A172 (cell line): ENCODE measurements around the gene KRT14. TPM values are rescaled to one million over a fixed set of nuclear protein-coding genes. Genes with fewer than 3 reads are reported as not detected.
"Not testable (repeated sequence)": the region's sequence is repeated elsewhere in the genome, so short reads cannot be mapped to it uniquely, and the experiment has no call there.

Experiments
- DNase-seq: peaks from one replicate; pipeline ENCODE4 v3.0.0-alpha.2; 2015; ENCODE audit warnings: low spot score
- total RNA-seq: library from RNA; depleted of rRNA; stranded (reverse); fragments of >200 nt; shearing (Covaris generic); gene quantifications from 2 replicates; pipeline ENCODE4 v1.2.3, GENCODE V29; 2014

The KRT14 gene
- total RNA-seq, 1 experiment from 2014 or later, result not detected

DNA sequence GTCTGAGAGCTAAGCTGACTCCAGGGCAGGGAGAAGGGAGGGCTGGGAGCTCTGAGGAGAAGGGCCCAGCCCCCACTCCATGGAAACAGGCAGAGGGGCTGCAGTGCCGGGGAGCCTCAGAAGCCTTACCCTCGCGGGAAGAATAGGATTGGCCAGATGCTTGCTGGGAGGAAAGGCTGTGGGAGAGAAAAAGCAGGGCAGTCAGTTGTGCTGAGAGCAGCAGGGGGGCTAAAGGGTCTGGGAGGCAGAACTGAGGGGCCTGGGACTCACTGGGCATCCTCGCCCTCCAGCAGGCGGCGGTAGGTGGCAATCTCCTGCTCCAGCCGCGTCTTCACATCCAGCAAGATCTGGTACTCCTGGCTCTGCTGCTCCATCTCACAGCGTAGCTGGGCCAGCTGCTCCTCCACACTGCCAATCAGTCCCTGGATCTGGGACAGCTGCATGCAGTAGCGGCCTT is 23.4 kb upstream of the KRT14 start:
- not testable (repeated sequence) for DNase-seq

DNA sequence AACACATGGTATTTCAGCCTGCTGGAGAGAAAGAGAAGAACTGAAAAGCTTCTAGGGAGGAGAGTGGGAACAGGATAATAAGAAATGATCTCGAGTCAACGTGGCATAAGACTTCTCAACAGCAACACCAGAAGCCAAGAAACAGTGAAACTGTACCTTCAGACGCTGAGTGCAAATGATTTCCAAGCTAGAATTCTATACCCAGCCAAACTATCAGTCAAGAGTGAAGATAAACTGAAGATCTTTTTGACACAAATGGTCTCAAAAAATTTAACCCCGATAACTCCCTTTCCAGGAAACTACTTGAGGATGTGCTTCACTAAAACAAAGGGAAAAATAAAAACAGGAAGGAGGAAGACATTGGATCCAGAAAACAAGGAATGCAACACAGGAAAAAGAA is 20.2 kb upstream of the KRT14 start:
- DNase-seq, result not testable (repeated sequence)

DNA sequence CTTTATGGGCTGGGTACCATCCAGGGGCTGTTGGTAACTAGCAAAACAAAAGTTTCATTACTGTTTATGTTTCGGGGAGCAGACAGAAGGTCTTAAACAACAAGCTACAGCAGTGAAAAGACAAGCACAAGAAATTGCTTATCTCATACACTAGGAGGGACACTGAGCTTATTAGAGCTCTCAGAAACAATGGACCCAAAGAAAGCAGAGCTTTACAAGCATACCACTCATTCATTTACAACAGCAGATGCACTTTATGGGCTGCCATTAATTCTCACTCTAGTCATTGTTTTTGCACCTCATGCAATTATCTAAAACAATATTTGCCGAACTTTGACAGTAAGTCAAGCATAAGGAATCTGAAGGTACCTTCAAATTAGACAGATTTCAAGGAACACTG is 15.8 kb upstream of the KRT14 start:
- DNase-seq, result no peak

DNA sequence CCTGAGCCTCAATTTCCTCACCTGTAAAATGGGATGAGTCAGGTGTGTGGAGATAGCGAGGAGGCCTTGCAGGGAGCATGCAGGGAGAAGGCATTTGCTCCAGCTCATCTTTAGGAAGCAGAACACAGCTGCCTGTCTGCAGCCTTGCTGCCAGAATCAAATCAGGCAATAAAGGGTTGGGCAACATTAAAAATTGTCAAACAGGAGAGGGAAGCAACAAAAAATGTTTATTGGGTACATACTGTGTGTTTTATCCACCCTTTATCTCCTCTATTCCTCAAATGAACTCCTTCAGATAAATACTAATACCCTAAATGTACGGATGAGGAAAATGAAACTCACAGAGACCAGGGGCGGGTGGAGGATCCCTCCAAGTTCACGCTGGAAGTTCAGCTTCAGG is 13.6 kb upstream of the KRT14 start:
- DNase-seq, result no peak

DNA sequence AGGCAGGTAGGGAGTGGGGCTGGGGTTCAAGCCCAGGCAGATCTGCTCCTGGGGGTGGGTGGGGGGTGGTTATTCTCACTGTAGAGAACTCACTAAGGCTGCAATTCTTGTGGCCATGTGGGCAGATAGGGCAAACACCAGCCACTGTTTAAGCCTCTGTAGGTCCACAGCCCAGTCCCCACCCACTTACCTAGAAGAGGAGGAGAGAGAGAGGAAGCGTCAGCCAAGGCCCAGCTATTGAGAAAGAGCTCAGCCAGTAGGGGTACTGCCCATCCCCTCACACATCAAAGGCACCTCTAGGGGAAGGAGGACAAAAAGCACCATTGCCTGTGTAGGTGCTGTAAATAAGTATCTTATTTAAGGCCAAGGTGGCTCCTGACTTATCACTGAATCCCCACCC is 13.0 kb upstream of the KRT14 start:
- no peak for DNase-seq

DNA sequence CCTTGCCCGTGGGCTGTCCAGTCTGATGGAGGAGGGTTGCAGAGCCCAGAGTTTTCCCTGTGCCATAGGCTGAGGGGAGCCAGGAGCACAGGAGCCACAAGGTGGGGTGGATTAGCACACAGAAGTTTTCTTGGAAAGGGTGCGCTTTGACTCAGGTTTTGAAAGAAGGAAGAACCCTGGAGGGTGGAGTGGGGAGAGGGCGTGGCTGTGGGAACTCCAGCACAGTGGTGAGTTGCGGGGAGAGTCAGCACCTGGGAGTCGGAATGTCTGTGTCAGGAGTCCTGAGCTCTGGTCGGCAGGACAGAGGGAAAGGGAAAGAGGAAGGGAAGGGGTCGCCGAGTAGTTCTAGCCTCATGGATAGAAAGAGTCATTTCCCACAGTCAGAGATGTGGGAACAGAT is 8.9 kb upstream of the KRT14 start:
- no peak for DNase-seq

DNA sequence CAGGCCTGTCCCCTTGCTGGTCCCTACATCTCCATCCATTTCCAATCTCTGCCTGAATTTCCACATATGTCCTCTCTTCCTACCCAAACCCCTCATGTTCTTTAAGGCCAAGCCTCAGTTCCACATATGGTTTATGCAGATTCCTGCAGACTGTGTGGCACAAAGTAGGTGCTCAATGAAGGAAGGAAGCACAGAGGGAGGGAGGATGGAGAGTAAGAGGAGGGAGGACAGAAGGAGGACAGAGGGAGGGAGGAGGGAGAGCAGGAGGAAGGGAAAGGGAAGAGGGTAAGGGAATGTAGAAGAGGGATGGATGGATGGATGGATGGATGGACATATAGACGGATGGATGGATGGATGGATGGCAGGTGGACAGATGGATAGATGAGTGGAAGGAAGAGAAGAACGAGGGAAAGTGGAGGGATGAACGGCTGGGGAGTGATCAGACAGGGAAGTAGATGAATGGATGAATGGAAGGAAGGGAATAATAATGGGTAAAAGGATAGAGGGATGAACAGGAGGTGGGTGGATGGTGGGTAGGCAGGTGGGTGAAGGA is 7.7 kb upstream of the KRT14 start:
- no peak for DNase-seq

DNA sequence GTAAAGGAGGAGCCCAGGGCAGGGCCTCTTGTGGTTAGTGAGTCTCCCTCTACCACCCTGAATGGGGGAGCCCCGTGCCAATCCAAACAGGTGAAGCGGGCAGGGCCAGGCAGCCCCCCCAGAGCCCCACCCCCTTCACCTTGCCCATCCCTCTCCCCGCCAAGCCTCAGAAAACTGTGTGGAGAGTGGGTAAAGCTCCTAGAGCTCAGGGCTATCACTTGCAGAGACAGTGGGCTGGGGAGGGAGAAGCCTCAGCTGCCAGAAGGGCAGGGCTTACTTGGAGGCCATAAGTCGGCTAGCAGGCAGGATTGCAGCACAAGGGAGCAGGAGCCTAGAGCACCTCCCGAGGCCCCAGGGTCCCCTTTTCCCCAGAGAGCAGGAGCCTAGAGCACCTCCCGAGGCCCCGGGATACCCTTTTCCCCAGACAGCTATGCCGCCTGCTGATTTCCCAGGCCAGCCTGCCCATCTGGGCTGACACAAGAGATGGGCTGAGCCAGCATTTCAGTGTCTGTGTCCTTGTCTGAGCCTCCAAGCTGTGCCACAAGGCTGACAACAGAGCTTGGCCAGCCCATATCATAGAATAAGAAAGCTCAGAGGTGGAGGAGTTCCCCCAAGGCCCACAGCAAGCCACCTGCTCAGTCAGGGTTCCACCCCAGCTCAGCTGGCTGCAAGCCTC is 6.7 kb upstream of the KRT14 start:
- DNase-seq, result no peak

DNA sequence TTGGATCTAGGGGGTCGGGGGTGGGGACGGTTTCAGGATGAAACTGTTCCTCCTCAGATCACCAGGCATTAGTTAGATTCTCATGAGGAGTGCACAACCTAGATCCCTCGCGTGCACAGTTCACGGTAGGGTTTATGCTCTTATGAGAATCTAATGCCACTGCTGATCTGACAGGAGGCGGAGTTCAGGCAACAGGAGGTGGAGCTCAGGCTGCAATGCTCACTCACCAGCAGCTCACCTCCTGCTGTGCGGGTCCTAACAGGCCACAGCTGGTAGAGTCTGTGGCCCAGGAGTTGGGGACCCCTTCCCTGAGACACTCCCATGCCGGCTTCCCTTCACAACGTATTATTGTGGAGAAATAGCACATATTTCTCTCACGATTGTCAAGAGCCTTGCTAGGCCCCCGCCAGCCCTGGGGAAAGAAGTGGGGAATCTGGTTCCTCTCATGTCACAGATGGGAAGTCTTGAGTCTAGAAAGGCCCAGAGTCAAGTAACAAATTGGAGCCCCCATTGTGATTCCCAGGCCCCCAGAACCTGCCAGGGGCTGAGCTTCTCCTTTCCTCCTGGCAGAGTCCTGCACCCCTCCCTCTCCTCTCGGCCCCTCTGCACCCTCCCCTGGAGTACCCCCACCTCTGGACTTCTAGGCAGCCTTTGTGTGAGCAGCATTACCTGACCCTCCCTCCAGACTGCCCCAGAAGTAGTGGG is 6.1 kb upstream of the KRT14 start:
- DNase-seq, result no peak

DNA sequence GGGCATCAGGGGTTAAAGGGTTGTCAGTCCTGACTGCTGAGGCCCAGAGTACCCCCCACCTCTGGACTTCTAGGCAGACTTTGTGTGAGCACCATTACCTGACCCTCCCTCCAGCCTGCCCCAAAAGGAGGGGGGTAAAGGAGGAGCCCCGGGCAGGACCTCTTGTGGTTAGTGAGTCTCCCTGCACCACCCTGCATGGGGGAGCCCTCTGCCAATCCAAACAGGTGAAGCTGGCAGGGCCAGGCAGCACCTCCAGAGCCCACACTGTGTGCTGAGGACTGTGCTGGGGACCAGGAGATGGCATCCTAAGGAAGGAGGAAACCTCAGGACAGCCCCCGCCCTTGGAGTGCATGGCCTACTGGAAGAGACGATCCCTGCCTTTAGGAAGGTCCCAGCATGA is 2.6 kb upstream of the KRT14 start:
- DNase-seq, result no peak

DNA sequence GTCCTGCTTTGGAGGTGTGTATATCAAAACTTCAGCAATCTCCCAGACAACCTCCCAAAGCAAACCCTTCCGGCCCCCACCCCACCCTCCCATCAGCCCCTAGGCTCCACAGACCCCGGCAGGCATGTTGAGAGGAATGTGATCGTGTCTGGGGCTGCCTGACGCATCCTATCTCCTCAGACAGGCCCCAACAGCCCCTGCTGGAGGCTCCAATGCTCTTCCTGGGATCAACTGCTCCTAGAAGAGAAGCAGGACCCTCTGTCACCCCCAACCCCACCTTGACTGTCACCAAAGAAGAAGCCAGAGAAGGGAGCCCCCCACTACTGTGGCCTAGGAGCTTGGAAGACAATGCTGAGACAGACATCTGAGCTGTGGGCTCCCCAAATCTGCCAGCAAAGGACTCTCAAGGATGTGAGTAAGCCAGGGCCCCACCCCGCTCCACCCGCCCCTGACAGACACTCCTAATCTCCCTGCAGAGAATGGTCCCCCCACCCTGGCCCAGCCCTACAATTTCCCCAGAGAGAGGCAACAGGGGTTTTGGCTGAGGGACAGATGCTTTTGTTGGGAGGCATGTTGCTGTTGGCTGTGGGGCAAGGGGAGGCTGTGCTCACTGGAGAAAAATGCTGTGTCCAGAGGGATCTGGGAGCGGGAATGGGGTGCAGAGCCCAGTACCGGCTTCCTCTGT is 1.6 kb upstream of the KRT14 start:
- DNase-seq, result no peak

DNA sequence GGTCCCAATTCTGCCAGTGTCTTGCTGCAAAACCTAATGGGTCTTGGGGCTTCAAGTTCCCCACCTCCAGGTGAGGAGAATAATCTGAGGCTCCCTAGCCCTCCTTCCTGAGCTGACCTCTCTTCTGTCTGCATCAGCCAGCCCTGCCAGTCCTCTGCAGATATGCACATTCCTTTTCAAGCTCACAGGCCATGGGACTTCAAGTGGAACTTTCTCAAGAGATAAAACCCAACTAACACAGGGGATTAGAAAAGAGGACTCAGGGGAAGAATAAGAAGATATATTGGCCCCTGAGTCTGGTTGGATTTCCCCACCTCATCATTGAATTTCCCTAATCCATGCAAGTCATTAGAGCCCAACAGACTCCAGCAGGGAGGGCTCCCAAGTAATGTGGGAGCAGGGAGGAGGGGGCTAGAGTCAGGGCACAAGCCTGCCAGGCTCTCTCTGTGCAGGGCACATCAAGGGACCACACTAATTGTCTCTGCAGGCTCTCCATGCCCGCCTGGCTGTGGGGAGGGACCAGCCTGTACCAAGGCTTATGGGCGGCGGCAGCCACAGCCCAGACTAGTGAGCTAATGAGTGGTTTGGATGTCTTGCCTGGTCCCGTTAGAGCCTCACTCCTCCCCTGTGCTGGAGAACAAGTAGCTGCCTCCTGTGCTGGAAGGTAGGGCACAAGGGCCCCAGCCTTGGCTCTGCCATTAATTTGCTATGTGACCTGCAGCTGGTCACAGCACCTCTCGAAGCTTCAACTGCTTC is 1.2 kb downstream of the KRT14 start:
- DNase-seq, result no peak

DNA sequence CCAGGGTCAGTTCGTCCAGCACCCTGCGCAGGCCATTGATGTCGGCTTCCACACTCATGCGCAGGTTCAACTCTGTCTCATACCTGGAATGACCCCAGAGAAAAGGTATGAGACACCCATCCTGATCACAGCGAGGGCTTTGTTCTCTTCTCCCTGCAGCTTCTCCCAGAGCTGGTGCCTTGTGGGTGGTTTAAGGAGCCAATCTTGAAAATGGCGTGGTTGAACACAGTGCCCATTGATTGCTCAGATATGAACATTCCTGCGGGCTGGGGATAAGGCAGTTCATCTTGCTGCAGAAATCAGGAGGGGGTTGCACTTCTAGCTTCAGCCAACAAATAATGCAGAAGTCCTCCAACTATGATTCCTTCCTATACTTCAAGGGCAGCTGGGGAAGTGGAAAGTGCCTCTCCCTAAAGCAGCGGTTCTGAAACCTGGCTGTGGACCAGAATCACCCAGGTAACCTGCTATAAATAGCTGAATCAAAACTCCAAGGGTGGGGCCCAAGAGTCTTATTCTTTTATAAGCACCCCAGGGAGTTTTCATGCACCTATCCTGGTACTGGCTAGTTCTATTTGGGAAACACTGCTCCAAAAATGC is 2.3 kb downstream of the KRT14 start:
- DNase-seq, result not testable (repeated sequence)

DNA sequence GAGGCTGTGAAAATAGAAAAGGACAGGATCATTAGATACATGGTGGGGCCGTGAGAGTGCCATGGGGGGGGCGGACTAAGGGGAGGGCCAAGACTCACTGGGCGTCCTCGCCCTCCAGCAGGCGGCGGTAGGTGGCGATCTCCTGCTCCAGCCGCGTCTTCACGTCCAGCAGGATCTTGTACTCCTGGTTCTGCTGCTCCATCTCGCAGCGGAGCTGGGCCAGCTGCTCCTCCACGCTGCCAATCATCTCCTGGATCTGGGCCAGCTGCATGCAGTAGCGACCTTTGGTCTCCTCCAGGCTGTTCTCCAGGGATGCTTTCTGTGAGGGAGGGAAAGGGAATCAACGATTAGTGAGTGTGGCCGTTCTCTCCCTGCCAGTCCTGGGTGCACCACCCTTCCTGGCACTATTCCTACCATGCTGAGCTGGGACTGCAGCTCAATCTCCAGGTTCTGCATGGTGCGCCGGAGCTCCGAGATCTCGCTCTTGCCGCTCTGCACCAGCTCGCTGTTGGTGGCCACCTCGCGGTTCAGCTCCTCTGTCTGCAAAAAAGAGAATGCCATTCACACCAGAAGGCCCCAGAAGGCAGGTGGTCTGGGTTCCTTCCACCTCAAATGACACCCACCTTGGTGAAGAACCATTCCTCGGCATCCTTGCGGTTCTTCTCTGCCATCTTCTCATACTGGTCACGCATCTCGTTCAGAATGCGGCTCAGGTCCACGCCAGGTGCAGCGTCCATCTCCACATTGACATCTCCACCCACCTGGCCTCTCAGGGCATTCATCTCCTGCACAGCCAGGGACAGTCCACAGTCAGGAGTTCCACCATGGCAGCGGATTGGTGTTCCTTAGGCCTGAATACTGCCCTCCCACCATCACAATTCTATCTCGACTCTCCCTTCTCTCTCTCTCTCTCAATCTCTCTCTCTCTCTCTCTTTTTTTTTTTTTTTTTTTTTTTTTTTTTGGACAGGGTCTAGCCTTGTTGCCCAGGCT is 3.3 kb downstream of the KRT14 start:
- no peak for DNase-seq

DNA sequence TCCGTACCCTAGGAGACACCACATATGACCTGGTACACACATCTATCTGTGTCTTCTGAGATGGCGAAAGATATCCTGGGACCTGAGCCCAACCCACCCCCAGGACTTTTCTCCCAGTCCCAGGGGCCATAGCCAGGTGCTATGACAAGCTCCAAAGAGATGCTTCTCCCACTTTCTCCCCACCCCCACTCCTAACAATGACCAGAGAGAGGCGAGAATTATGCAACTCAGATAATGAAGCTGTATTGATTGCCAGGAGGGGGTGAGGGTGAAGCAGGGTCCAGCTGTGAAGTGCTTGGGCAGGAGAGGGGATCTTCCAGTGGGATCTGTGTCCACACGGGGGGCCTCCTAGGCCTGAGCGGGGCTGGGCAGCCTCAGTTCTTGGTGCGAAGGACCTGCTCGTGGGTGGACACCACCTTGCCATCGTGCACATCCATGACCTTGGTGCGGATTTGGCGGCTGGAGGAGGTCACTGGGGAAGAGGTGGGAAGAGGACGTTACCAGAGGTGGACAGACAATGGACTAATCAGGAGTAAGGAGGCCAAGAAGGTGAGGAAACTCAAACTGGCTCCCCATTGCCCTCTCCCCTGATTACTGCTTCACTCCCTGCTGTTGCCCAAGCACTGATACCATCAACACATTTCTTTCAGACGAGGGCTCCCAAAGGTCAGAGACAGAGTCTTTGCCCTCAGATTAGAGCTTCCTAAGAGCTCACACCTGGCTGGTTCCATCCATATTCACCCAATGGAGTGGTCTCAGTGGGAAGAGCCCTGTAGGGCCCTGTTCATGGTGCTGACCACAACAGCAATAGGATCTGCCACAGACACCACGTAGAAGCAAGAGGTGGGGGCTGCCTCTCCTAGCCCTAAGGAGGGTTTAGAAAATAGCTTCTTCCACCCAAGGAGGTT is 4.4 kb downstream of the KRT14 start:
- DNase-seq, result not testable (repeated sequence)

DNA sequence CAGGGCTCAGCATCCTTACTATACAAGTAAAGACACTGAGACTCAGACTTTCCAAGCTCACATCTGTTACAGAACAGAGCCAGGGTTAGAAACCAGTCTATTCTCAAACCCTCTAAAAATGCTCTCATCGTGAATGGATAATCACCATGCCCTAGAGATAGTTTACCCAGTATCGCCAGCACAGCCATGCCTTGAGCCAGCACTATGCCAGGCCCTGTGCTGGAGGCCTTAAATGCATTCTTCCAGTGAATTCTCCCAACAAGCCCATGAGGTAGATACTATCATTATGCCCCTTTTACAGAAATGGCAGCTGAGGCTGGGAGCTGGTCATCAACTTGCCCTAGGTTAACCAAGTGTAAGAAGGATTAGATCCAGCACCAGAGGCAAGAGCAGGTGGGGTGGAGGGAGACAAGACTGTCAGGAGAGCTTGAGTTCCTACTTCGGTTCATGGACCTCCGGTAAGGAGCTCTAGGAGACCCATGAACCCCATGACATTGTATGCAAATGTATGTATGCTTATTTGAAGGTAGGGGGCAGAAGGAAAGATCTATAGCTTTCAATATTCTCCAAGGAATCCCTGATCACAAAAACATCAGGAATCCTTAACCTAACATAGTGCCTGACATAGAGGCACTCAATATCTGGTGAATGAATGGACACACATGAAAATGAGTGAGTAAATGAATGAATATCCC is 5.2 kb downstream of the KRT14 start:
- no peak for DNase-seq

DNA sequence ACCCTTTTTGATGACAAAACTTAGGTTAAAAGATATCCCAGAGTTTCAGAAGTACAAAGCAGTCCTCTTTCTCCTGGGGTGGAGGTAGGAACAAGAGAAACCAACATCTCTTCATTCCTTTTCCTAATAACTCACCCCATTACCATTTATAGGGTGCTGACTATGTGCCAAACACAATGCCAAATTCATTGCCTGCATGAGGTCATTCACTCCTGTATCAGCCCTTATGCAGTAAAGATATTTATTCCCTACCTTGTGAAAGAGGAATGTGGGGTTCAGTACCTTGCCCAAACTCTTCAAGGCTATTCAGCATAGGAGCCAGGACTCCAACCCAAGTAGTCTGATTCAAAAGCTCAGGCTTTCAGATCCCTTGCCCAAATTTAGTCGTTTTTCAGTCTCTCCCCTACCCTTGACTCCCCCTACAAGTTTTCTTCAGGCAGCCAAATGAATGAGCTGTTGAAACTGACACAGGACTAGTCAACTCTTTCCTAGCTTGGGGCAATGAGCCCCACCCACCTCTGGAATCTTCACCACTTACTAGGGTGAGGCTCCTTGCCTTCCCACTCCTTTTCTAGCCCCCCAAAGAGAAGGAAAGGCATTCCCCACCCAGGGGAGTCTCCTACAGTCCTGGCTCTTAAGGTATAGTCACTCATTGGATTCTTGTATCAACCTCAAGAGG is 5.9 kb downstream of the KRT14 start:
- no peak for DNase-seq

DNA sequence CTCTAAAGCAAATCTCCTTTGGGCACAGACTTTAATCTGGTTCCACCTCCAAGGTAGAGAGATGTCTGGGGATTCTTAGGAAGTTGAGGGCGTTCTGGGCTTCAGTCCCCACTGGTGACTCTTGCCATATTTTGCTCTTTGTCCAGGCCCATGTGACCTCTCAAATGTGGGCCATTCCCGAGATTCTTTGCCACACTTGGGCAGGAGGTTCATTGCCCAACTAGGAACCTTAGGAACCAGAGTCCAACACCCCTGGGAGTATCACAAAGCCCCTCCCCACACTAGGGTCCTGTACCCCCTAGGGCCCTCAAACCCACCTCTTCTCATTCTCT is 6.5 kb downstream of the KRT14 start:
- DNase-seq, result no peak
